HEK293 (cell line): ENCODE data around the gene KCNK6.
A peak's percentile ranks its signal among the peaks of the same experiment; 100 is the strongest.

Experiments used
- CTCF ChIA-PET: fragments of 350-600 bp; formaldehyde crosslinking; extraction: SDS; loops from one replicate; lab custom pipeline; 2021; ENCODE audit warnings: antibody characterized with exemption; lab: Yijun Ruan, JAX
- POLR2A ChIA-PET: fragments of 300-600 bp; formaldehyde crosslinking; extraction: SDS; loops from one replicate; lab custom pipeline; 2020; ENCODE audit warnings: antibody characterized with exemption, inconsistent platforms; lab: Yijun Ruan, JAX
- H3K27ac ChIP-seq: fragments of 200-500 bp; sonication (Bioruptor generic); 2 replicates; pipeline ENCODE4 v1.5.1; 2014; ENCODE audit warnings: low read depth, low read length, control low read depth, inconsistent platforms; ENCODE audit errors: extremely low read depth
- H3K36me3 ChIP-seq, 2 experiments: fragments of 200-500 bp in 1 of 2; sonication (Bioruptor generic) in 1 of 2; 1 replicate in 1 of 2; 2 replicates in 1 of 2; pipeline ENCODE4 v1.5.1; 2014 to 2017; ENCODE audit warnings: inconsistent platforms in 2 of 2, low read length in 2 of 2; ENCODE audit not compliant: control insufficient read depth in 2 of 2, insufficient read depth in 1 of 2
- H3K4me1 ChIP-seq: fragments of 200-500 bp; sonication (Bioruptor generic); 2 replicates; pipeline ENCODE4 v1.5.1; 2014; ENCODE audit warnings: mild to moderate bottlenecking, low read length, inconsistent platforms; ENCODE audit not compliant: control insufficient read depth, insufficient read depth
- H3K4me3 ChIP-seq: 2 replicates; pipeline ENCODE4 v1.5.1; 2011; ENCODE audit warnings: low read depth, mild to moderate bottlenecking, control low read depth, low read length, moderate library complexity
- H3K9me3 ChIP-seq: fragments of 200-500 bp; sonication (Bioruptor generic); 2 replicates; pipeline ENCODE4 v1.5.1; 2014; ENCODE audit warnings: low read depth, low read length, inconsistent platforms; ENCODE audit not compliant: control insufficient read depth, insufficient read depth
- AEBP2 ChIP-seq: fragments of 450-650 bp; formaldehyde crosslinking; IDR thresholded peaks from 2 replicates; pipeline ENCODE4 v1.5.1; 2016; ENCODE audit warnings: missing biosample characterization, missing genetic modification characterization, borderline replicate concordance
- HOXD13 ChIP-seq: sonication (generic); formaldehyde crosslinking; IDR thresholded peaks from 2 replicates; pipeline ENCODE4 v1.8.0; 2022; ENCODE audit warnings: missing genetic modification reagents, borderline replicate concordance
- KLF16 ChIP-seq: fragments of 450-650 bp; formaldehyde crosslinking; IDR thresholded peaks from 2 replicates; pipeline ENCODE4 v1.5.1; 2017; ENCODE audit warnings: missing biosample characterization, missing genetic modification characterization
- SCRT1 ChIP-seq: fragments of 450-650 bp; formaldehyde crosslinking; IDR thresholded peaks from 2 replicates; pipeline ENCODE4 v1.5.1; 2016; ENCODE audit warnings: missing biosample characterization, missing genetic modification characterization, borderline replicate concordance
- SCRT2 ChIP-seq: fragments of 450-650 bp; formaldehyde crosslinking; IDR thresholded peaks from 2 replicates; pipeline ENCODE4 v1.5.1; 2016; ENCODE audit warnings: missing biosample characterization, missing genetic modification characterization
- ZBTB17 ChIP-seq: fragments of 450-650 bp; formaldehyde crosslinking; IDR thresholded peaks from 2 replicates; pipeline ENCODE4 v1.5.1; 2016; ENCODE audit warnings: missing biosample characterization, missing genetic modification characterization
- ZBTB48 ChIP-seq: fragments of 450-650 bp; formaldehyde crosslinking; IDR thresholded peaks from 2 replicates; pipeline ENCODE4 v1.5.1; 2016; ENCODE audit warnings: missing biosample characterization, missing genetic modification characterization
- ZFP3 ChIP-seq: fragments of 450-650 bp; formaldehyde crosslinking; IDR thresholded peaks from 2 replicates; pipeline ENCODE4 v1.5.1; 2016; ENCODE audit warnings: low read depth, missing biosample characterization, missing genetic modification characterization
- ZIC2 ChIP-seq: fragments of 450-650 bp; formaldehyde crosslinking; IDR thresholded peaks from 2 replicates; pipeline ENCODE4 v1.5.1; 2016; ENCODE audit warnings: missing biosample characterization, missing genetic modification characterization
- ZNF10 ChIP-seq: fragments of 450-650 bp; formaldehyde crosslinking; IDR thresholded peaks from 2 replicates; pipeline ENCODE4 v1.5.1; 2017; ENCODE audit warnings: missing biosample characterization, missing genetic modification characterization
- ZNF16 ChIP-seq: fragments of 450-650 bp; formaldehyde crosslinking; IDR thresholded peaks from 2 replicates; pipeline ENCODE4 v1.5.1; 2016; ENCODE audit warnings: low read depth, missing biosample characterization, missing genetic modification characterization
- ZNF184 ChIP-seq: fragments of 450-650 bp; IDR thresholded peaks from 2 replicates; pipeline ENCODE4 v1.5.1; 2018; ENCODE audit warnings: missing biosample characterization, mild to moderate bottlenecking, missing genetic modification characterization
- ZNF266 ChIP-seq: fragments of 450-650 bp; formaldehyde crosslinking; IDR thresholded peaks from 2 replicates; pipeline ENCODE4 v1.5.1; 2016; ENCODE audit warnings: missing biosample characterization, missing genetic modification characterization, low read depth
- ZNF398 ChIP-seq: fragments of 450-650 bp; formaldehyde crosslinking; IDR thresholded peaks from 2 replicates; pipeline ENCODE4 v1.5.1; 2017; ENCODE audit warnings: missing biosample characterization, missing genetic modification characterization
- ZNF404 ChIP-seq: fragments of 450-650 bp; formaldehyde crosslinking; IDR thresholded peaks from 2 replicates; pipeline ENCODE4 v1.5.1; 2017; ENCODE audit warnings: missing biosample characterization, missing genetic modification characterization
- ZNF473 ChIP-seq: fragments of 450-650 bp; formaldehyde crosslinking; IDR thresholded peaks from 2 replicates; pipeline ENCODE4 v1.5.1; 2017; ENCODE audit warnings: missing biosample characterization, missing genetic modification characterization
- ZNF514 ChIP-seq: fragments of 450-650 bp; formaldehyde crosslinking; IDR thresholded peaks from 2 replicates; pipeline ENCODE4 v1.5.1; 2016; ENCODE audit warnings: missing biosample characterization, missing genetic modification characterization
- ZNF610 ChIP-seq: fragments of 450-650 bp; formaldehyde crosslinking; IDR thresholded peaks from 2 replicates; pipeline ENCODE4 v1.5.1; 2016; ENCODE audit warnings: missing biosample characterization, missing genetic modification characterization, borderline replicate concordance
- ZNF658 ChIP-seq: fragments of 450-650 bp; formaldehyde crosslinking; IDR thresholded peaks from 2 replicates; pipeline ENCODE4; 2016; ENCODE audit warnings: missing biosample characterization, missing genetic modification characterization
- ZNF664 ChIP-seq: fragments of 450-650 bp; formaldehyde crosslinking; IDR thresholded peaks from 2 replicates; pipeline ENCODE4 v1.5.1; 2016; ENCODE audit warnings: missing biosample characterization, missing genetic modification characterization
- ZSCAN18 ChIP-seq: fragments of 450-650 bp; formaldehyde crosslinking; IDR thresholded peaks from 2 replicates; pipeline ENCODE4 v1.5.1; 2016; ENCODE audit warnings: missing biosample characterization, missing genetic modification characterization
- TF ChIP-seq, protein P1 (sequence below): fragments of 450-650 bp; formaldehyde crosslinking; IDR thresholded peaks from 2 replicates; pipeline ENCODE4 v1.5.1; 2017; ENCODE audit warnings: missing biosample characterization, missing genetic modification characterization
- TF ChIP-seq, protein P2 (sequence below): fragments of 450-650 bp; formaldehyde crosslinking; IDR thresholded peaks from 2 replicates; pipeline ENCODE4 v1.5.1; 2017; ENCODE audit warnings: missing biosample characterization, missing genetic modification characterization

Gene KCNK6

DNA sequence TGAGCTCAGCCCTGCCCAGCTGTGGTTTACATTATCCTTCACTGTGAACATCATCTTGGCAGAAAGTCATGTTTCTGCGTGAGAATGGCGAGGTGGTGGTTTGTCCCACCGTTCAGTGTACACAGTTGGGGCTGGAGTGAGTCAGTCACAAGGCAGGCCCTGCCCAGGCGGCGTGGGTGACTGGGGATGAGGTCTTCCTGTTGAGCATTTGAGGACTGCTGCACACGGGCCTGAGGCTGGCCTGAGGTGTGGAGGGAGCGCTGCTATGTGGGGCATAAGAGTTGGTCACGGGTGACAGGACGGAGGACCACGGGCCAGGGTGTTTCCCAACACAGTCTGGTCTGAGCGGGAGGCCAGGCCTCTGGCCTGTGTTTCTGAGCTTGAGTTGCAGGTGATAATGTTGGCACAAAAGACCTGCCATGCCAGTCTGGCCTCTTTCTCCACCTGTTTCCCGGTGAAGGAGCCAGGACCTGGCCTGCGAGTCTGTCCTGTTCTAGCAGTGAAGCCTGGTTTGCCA lies 29.0 kb upstream of the KCNK6 start (continued):
- no peak for TF ChIP-seq ZSCAN18 (tag by site-specific recombination)
- TF ChIP-seq ZNF664 (tag by site-specific recombination) = no peak
- no peak for TF ChIP-seq AEBP2 (tag by site-specific recombination)
- TF ChIP-seq ZNF266 (tag by site-specific recombination) = no peak
- no peak for TF ChIP-seq SCRT2 (tag by site-specific recombination)
- no peak for TF ChIP-seq KLF16 (tag by site-specific recombination)

DNA sequence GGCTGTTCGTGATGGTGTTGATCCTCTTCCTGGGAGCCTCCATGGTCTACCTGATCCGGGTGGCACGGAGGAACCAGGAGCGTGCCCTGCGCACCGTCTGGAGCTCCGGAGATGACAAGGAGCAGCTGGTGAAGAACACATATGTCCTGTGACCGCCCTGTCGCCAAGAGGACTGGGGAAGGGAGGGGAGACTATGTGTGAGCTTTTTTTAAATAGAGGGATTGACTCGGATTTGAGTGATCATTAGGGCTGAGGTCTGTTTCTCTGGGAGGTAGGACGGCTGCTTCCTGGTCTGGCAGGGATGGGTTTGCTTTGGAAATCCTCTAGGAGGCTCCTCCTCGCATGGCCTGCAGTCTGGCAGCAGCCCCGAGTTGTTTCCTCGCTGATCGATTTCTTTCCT lies 27.8 kb upstream of the KCNK6 start:
- H3K27ac ChIP-seq = no peak overlapping the region
- CTCF ChIA-PET = no interaction called here
- POLR2A ChIA-PET = no interaction called here
- no peaks in the 10 kb centered on the region for H3K9me3 ChIP-seq
- no peak for TF ChIP-seq ZNF184 (tag by site-specific recombination)
- no peak for TF ChIP-seq HOXD13 (CRISPR knock-in tag)
- TF ChIP-seq ZNF610 (tag by site-specific recombination) = no peak
- peaks cover 42 to 58% of the 10 kb centered on the region in 2 experiments for H3K36me3 ChIP-seq
- H3K4me1 ChIP-seq = no peaks in the 10 kb centered on the region
- no peak overlapping the region for H3K4me3 ChIP-seq

DNA sequence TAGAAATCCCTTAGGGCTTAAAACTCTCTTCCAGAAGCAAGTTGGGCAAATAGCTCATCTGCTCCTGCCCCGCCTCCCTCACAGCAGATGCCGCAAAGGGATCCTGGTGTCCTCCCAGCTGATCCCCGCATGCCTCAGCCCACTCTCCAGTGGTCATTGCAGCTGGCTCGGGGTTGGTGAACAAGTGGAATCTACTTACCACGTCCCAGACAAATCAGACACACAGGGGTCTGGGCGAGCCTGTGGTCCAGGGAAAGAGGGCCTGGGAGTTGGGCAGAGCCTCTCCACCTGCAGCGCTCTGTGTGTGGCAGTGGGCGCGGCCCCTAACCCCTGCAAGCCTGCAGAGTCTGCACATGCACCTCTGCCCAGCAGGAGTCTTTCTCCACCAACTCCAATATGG lies 26.4 kb upstream of the KCNK6 start:
- POLR2A ChIA-PET = interaction anchor here (1.8 kb wide), 1 partner anchor 27 kb away, joined by 5 read pairs; no protein-coding TSS in a partner anchor
- Histone ChIP-seq H3K27ac (no peak overlapping the region), H3K4me3 (no peak overlapping the region), H3K4me1 (no peaks in the 10 kb centered on the region)
- TF ChIP-seq ZBTB48 = peak; percentile 36; the same call in 1 of the 2 replicates
- TF ChIP-seq ZIC2 (tag by site-specific recombination) = peak; percentile 51
- TF ChIP-seq ZFP3 = no peak
- TF ChIP-seq, all 188 proteins: peak for 2
- Histone ChIP-seq H3K9me3 (no peaks in the 10 kb centered on the region), H3K36me3 (peaks cover 31 to 48% of the 10 kb centered on the region in 2 experiments; a peak in 2 of 3 replicates)
- CTCF ChIA-PET = interaction anchor here (0.7 kb wide), 1 partner anchor 110 kb away, joined by 3 read pairs; the partner anchor contains the start of gene FAM98C

- POLR2A ChIA-PET = interaction anchor here (0.7 to 1.8 kb wide), 2 partner anchors 28 to 632 kb away, joined by 3 to 5 read pairs; no protein-coding TSS in a partner anchor
- H3K36me3 ChIP-seq = peaks cover 29 to 40% of the 10 kb centered on the region in 2 experiments; a peak in 2 of 3 replicates
- H3K4me3 ChIP-seq = no peak overlapping the region
- H3K4me1 ChIP-seq = no peaks in the 10 kb centered on the region
- H3K27ac ChIP-seq = no peak overlapping the region
- H3K9me3 ChIP-seq = no peaks in the 10 kb centered on the region
- CTCF ChIA-PET = interaction anchor here (0.7 to 1.6 kb wide), 4 partner anchors 9 to 61 kb away, joined by 3 to 7 read pairs (median 4); partner anchors contain the start of gene CATSPERG
- TF ChIP-seq, protein P1, sequence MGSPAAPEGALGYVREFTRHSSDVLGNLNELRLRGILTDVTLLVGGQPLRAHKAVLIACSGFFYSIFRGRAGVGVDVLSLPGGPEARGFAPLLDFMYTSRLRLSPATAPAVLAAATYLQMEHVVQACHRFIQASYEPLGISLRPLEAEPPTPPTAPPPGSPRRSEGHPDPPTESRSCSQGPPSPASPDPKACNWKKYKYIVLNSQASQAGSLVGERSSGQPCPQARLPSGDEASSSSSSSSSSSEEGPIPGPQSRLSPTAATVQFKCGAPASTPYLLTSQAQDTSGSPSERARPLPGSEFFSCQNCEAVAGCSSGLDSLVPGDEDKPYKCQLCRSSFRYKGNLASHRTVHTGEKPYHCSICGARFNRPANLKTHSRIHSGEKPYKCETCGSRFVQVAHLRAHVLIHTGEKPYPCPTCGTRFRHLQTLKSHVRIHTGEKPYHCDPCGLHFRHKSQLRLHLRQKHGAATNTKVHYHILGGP = no peak
- no peak for TF ChIP-seq ZNF473 (tag by site-specific recombination)
- peak; percentile 28; the same call in 1 of the 2 replicates for TF ChIP-seq ZBTB17 (tag by site-specific recombination)
- no peak for TF ChIP-seq ZNF404 (tag by site-specific recombination)
- TF ChIP-seq ZNF398 (tag by site-specific recombination) = no peak
- no peak for TF ChIP-seq ZNF658 (tag by site-specific recombination)
- peak; percentile 81 for TF ChIP-seq ZNF10 (tag by site-specific recombination)
- TF ChIP-seq ZNF514 (tag by site-specific recombination) = no peak
- TF ChIP-seq, protein P2, sequence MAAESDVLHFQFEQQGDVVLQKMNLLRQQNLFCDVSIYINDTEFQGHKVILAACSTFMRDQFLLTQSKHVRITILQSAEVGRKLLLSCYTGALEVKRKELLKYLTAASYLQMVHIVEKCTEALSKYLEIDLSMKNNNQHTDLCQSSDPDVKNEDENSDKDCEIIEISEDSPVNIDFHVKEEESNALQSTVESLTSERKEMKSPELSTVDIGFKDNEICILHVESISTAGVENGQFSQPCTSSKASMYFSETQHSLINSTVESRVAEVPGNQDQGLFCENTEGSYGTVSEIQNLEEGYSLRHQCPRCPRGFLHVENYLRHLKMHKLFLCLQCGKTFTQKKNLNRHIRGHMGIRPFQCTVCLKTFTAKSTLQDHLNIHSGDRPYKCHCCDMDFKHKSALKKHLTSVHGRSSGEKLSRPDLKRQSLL = no peak
- TF ChIP-seq ZNF16 (tag by site-specific recombination) = no peak
- no peak for TF ChIP-seq SCRT1 (tag by site-specific recombination)
Observed at GRCh38 chr19:38294090-38294489, 25.6 kb upstream of the KCNK6 start.
